VCaP (cell line): ENCODE measurements around the gene NTN3.

Experiments
- H3K27ac ChIP-seq: fragments of 450-650 bp; 2 replicates; pipeline ENCODE4 v1.5.1; 2017
- CTCF ChIP-seq: fragments of 450-650 bp; conservative IDR thresholded peaks from 2 replicates; pipeline ENCODE4 v1.5.1; 2017; ENCODE audit warnings: mild to moderate bottlenecking, moderate library complexity

NTN3 gene

GRCh38 chr16:2456551-2457153 lies 14.4 kb upstream of the NTN3 start:
- TF ChIP-seq CTCF: no peak
- H3K27ac ChIP-seq: no peak overlapping the region

- no peak overlapping the region for H3K27ac ChIP-seq
- TF ChIP-seq CTCF: no peak
These were observed 13.8 kb upstream of the NTN3 start for GRCh38 chr16:2457267-2457666.

- TF ChIP-seq CTCF: no peak
- no peak overlapping the region for H3K27ac ChIP-seq
These were observed 13.2 kb upstream of the NTN3 start for GRCh38 chr16:2457946-2458345.

GRCh38 chr16:2458887-2459646 lies 12.0 kb upstream of the NTN3 start:
- TF ChIP-seq CTCF: no peak
- H3K27ac ChIP-seq: peak overlapping the region; percentile 72

- H3K27ac ChIP-seq: peak within 1 kb of the TSS; percentile 72
- TF ChIP-seq CTCF: no peak
These were observed 11.3 kb upstream of the NTN3 start, which contains the start of gene TEDC2 for GRCh38 chr16:2459647-2460390. Gene TEDC2 (plus strand): TSS chr16:2460109. CDS start chr16:2460145, 36 bp downstream.

GRCh38 chr16:2460391-2460713 lies 10.7 kb upstream of the NTN3 start:
- no peak for TF ChIP-seq CTCF
- H3K27ac ChIP-seq: peak overlapping the region; percentile 72

GRCh38 chr16:2460916-2461315 lies 10.2 kb upstream of the NTN3 start:
- peak overlapping the region; percentile 72; the same call in 1 of the 2 replicates for H3K27ac ChIP-seq
- TF ChIP-seq CTCF: no peak
